Left ventricle myocardium inferior (tissue), 1 donor: ENCODE measurements around the gene BPIFA1. TPM values are rescaled to one million over a fixed set of nuclear protein-coding genes. Genes with fewer than 3 reads are reported as not detected.

Experiments used
- DNase-seq: peaks from one replicate; pipeline ENCODE4 v3.0.0-alpha.2; 2020
- H3K27ac ChIP-seq: fragments of 200-600 bp; replicated peaks from 2 replicates; pipeline ENCODE4 v1.8.0; 2021
- H3K27me3 ChIP-seq: fragments of 200-600 bp; 2 replicates; pipeline ENCODE4 v1.8.0; 2021; ENCODE audit warnings: low read depth
- H3K36me3 ChIP-seq: fragments of 200-600 bp; 2 replicates; pipeline ENCODE4 v1.8.0; 2021
- H3K4me1 ChIP-seq: fragments of 200-600 bp; 2 replicates; pipeline ENCODE4 v1.8.0; 2021
- H3K4me3 ChIP-seq: fragments of 200-600 bp; 2 replicates; pipeline ENCODE4 v1.8.0; 2021; ENCODE audit warnings: mild to moderate bottlenecking, moderate library complexity
- H3K9me3 ChIP-seq: fragments of 200-600 bp; replicated peaks from 2 replicates; pipeline ENCODE4 v1.8.0; 2021
- intact Hi-C: fragments of 100-400 bp; cut with micrococcal nuclease; formaldehyde crosslinking; loops from one replicate; pipeline ENCODE4 v1.11.0; 2022
- total RNA-seq: library from RNA; stranded (reverse); fragmentation: NEBNext Ultra II Directional; extraction: Animal tissue kit (Norgen Biotek cat#: 25700); gene quantifications from one replicate; pipeline ENCODE4 v1.2.1, GENCODE V29; 2021
- TF ChIP-seq, protein P1 (sequence below): fragments of 200-600 bp; IDR thresholded peaks from 2 replicates; pipeline ENCODE4 v1.8.0; 2021; ENCODE audit warnings: antibody characterized with exemption, mild to moderate bottlenecking, borderline replicate concordance
- donor health status: DM: no; HTN: yes; CAD: no; lungs with severe emphysema.

BPIFA1 gene
- total RNA-seq, 1 donor from 2014 or later, result not detected

DNA sequence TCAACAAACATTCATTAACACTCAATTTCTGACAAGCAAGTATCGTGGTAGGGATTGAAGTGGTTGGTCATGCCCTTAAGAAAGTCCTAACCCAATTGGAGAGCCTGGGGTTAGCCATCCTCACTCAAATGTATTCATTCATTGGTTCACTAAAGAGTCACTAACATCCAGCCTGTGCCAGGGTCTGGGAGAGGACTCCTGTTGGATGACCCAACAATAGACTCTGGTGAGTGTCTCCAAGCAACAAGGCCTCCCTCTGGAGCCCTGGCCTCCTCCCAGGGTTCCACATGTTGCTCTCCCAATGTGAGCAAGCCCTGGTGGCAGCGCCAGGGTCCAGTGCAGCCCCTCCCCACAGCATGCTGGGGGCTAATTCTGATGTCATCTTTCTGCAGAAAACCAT, 18.7 kb upstream of the BPIFA1 start, which contains the start of gene BPIFA3:
Gene BPIFA3, plus strand, starts transcription at position 301 of the 400 bp plus-strand sequence. CDS start 185 bp downstream, outside the sequence.
- peaks cover 91% of the 10 kb centered on the region for H3K27me3 ChIP-seq
- no peaks in the 10 kb centered on the region for H3K4me1 ChIP-seq
- H3K4me3 ChIP-seq, result no peak within 1 kb of the TSS
- no peak for DNase-seq
- TF ChIP-seq, protein P1, sequence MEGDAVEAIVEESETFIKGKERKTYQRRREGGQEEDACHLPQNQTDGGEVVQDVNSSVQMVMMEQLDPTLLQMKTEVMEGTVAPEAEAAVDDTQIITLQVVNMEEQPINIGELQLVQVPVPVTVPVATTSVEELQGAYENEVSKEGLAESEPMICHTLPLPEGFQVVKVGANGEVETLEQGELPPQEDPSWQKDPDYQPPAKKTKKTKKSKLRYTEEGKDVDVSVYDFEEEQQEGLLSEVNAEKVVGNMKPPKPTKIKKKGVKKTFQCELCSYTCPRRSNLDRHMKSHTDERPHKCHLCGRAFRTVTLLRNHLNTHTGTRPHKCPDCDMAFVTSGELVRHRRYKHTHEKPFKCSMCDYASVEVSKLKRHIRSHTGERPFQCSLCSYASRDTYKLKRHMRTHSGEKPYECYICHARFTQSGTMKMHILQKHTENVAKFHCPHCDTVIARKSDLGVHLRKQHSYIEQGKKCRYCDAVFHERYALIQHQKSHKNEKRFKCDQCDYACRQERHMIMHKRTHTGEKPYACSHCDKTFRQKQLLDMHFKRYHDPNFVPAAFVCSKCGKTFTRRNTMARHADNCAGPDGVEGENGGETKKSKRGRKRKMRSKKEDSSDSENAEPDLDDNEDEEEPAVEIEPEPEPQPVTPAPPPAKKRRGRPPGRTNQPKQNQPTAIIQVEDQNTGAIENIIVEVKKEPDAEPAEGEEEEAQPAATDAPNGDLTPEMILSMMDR, result no peak
- no peaks in the 10 kb centered on the region for H3K36me3 ChIP-seq
- intact Hi-C loops, result loop anchor here (5.0 kb wide), 1 partner anchor 315 kb away; no protein-coding TSS in a partner anchor
- no peaks in the 10 kb centered on the region for H3K9me3 ChIP-seq
- no peak within 1 kb of the TSS for H3K27ac ChIP-seq

DNA sequence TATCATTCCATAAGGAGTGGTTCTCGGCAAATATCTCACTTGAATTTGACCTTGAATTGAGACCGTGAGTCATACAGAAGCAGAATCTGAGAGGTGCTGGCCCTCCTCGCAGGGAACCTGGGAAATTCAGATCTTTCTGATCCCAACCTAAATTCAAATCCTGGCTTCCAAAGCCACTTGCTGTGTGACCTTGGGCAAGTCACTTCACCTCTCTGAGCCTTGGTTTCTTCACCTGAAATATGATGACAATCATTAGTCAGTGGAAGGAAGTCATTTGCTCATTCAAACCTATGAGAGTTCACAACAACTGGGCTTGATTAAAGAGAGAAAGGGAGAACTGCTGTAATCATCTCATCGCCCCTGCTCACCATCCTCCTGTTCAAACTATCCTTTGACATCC, 11.4 kb upstream of the BPIFA1 start:
- Histone ChIP-seq H3K4me3 (no peak overlapping the region), H3K4me1 (no peaks in the 10 kb centered on the region), H3K9me3 (no peaks in the 10 kb centered on the region), H3K36me3 (no peaks in the 10 kb centered on the region), H3K27me3 (peaks cover 82% of the 10 kb centered on the region), H3K27ac (no peak overlapping the region)
- intact Hi-C loops, result no loop called here
- no peak for DNase-seq
- TF ChIP-seq, protein P1, result no peak

DNA sequence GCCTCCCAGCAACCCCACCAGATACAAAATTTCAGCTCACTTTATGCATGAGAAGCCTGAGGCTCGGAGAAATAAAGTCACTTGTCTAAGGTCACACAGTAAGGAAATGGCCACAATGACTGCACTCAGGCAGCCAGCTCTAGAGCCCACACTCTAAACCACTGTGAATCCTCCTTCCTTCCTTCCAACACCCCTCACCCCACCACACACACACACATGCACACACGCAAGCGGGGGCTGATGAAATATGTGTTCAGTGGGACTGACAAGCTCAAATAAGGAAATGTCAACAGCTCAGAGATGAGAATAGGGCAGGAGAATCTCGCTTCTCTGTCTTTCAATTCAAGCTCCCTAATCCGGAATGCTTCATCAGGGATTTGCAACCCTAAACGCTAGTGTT, 6.0 kb upstream of the BPIFA1 start:
- Histone ChIP-seq H3K27ac (no peak overlapping the region), H3K9me3 (no peaks in the 10 kb centered on the region), H3K4me1 (no peaks in the 10 kb centered on the region), H3K27me3 (peaks cover 97% of the 10 kb centered on the region), H3K36me3 (no peaks in the 10 kb centered on the region), H3K4me3 (no peak overlapping the region)
- intact Hi-C loops, result no loop called here
- DNase-seq, result no peak
- TF ChIP-seq, protein P1, result no peak

DNA sequence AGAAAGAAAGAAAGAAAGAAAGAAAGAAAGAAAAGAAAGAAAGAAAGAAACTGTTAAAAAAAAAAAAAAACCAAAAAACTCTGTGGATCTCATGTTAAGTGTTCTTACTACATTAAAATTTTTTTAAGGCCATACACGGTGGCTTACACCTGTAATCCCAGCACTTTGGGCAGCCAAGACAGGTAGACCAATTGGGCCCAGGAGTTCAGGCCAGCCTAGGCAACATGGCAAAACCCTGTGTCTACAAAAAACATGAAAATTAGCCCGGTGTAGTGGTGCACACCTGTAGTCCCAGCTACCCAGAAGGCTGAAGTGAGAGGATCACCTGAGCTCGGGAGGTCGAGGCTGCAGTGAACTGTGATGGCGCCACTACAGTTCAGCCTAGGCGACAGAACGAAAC, 4.6 kb upstream of the BPIFA1 start:
- Histone ChIP-seq H3K27me3 (peaks cover 98% of the 10 kb centered on the region), H3K4me1 (no peaks in the 10 kb centered on the region)
- no peak for DNase-seq

DNA sequence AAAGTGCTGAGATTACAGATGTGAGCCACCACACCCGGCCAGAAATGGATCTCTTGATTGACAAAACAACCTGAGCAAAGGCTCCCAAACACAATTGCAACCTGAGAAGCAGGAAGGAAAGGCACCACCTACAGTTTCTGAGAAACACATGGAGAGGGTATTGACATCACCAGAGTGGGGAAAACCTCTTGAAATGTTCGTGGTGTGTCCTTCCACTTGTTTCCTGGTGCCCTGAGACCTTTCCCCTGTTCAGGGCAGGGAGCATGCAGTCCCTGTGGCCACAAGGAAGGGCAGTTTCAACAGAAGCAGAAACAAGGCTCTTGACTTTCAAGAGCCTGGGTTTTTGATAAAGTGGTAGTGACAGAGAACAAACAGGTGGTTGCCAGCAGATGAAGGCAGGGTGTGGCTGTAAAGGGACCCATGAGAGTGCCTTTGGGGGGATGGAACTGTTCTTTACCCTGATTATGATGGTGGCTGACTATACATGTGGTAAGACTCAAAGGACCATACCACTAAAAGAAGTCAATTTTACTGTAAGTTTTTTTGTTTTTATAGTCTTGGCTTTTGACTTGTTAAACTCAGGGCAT, 3.2 kb upstream of the BPIFA1 start:
- TF ChIP-seq, protein P1, result no peak
- Histone ChIP-seq H3K4me1 (no peaks in the 10 kb centered on the region), H3K4me3 (no peak overlapping the region), H3K9me3 (no peaks in the 10 kb centered on the region), H3K27me3 (peaks cover 98% of the 10 kb centered on the region), H3K27ac (no peak overlapping the region), H3K36me3 (no peaks in the 10 kb centered on the region)
- DNase-seq, result no peak
- intact Hi-C loops, result no loop called here

More for the DNA sequence above, 4.6 kb upstream of the BPIFA1 start:
- intact Hi-C loops, result no loop called here
- TF ChIP-seq, protein P1, result no peak
- H3K36me3 ChIP-seq, result no peaks in the 10 kb centered on the region
- H3K27ac ChIP-seq, result no peak overlapping the region
- H3K9me3 ChIP-seq, result no peaks in the 10 kb centered on the region
- no peak overlapping the region for H3K4me3 ChIP-seq
